GM11168 (cell line): ENCODE measurements around the gene FRS3.
"Not testable (repeated sequence)": the region's sequence is repeated elsewhere in the genome, so short reads cannot be mapped to it uniquely, and the experiment has no call there.

ENCODE experiments used
- in situ Hi-C: fragments of 300-500 bp; cut with MboI; formaldehyde crosslinking; loops from one replicate; pipeline ENCODE4 v1.12.0; 2022; ENCODE audit warnings: low sequenced_read_pairs; ENCODE audit not compliant: unreplicated experiment

The FRS3 gene

DNA sequence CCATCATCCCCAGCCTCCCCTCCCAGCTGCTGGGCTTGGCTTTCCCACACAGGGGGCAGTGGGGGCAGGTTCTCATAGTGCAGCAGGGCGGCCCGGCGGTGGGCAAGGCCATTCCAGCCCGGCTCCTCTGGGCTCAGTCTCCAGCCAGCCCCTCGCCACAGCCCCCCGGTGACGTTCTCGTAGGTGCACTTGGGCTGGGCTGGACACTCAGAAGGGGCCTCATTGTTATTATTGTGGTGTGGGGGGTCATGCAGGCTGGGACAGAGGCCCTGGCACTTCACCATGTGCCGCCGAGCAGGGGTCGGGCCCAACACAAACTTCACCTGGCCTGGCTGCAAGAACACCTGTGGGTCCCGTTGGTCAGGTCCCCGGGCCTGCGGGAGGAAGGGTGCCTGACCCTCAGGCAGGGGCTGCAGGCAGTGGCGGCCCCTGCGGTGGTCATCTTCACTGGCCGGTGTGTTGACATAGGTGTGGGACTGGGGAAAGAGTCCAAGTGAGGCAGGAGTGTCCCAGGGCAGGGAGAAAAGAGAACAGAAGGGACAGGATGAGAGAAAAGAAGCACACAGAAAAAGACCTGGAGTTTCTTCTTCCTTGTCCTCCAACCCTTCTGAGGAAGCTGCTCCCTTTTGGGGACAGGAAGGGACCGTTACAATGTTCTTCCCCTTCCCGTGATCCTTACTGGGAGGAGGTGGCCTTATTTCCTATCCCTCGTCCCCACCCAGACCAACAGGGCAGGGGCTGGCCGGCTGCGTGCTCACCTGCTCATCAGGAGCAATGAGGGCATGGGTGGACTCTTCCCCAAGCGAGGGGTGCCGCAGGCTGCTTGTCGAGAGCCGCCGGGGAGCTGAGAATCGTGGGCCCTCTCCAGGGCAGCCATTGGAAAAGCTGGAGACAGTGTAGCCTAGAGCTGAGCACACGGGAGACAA lies 8.4 kb downstream of the FRS3 start:
- in situ Hi-C loops, result no loop called here

DNA sequence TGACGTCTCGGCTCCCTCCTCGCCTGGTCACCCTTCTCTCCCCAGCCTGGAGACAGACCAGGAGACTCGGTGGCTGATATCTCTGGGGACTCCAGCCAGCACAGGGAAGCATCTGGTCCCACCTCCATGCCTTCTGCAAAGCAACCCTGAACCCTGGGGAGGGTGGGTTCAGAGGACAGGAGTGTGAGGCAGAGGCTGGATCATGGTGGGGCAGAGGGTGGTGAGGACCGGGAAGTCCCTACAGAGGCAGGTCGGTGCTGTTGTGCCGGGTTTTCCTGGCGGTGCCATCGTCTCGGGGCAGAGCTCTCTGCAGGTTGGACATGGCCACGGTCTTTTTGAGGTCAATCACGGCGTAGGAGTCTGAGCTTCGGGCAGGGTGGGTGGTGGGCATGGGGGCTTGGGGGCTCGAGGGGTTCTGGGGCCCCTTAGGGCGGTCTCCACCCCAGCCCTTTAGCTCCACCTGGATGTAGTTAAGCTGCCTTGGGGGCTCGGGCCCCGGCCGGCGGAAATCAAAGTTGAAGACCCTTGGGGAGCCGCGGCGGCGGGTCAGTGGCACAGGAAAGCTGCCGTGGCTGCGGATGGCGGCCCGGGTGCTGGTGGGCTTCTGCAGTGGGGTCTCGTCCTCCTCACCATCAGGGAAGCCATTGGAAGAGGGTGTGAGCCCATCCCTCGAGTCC lies 9.2 kb downstream of the FRS3 start:
- in situ Hi-C loops, result no loop called here

DNA sequence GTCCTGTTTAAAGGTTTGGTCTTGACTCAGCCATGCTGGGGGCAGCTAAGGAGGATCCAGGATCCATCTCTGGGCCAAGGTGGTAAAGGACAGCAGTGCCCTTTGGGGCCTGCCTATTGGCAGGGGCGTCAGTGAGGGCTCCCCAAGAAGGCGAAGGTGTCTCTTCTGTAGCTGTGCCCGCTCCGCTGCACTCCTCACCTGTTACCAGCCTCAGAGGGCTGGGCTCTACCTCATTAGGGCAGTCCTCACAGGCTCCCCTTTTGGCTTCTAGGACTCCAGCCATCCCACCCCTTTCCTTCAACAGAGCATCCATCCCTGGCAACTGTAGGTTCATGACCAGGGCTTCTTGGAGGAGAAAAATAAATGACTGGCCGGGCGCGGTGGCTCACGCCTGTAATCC lies 10.3 kb downstream of the FRS3 start:
- in situ Hi-C loops, result no loop called here

DNA sequence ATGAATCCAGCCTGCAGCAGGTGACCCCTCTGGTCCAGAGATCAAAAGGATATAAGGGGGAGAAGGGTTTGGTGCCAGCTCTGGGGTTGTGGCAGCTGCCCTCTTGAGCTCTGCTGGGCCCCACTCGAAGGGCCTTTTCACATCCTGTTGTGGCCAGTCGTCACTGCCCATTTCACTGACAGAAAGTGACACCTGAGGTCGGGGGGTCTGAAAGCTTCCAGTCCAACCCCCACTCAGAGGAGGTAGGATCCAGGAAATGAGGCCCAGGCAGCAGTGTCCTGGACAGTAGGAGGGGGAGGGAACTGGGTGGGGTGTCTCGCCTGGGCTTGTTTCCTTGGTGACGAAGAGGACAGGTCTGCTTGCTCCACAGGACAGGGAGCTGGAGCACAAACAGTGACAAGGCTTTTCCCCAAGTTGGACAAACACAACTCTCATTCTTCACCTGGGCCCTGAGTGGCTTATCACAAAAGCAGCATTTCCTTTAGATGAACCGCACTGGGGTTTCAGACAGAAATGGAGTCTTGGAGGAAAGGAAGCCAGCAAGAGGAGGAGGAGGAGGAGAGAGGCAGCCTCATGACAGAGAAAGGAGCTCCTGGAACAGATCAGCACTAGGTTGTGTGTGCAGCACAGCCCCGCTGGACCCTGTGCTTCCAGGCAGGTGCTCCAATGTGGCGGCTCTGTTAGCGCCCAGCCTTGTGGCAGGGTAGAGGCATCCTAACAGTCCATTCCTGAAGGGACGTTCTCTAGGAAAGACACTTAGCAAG lies 11.0 kb downstream of the FRS3 start:
- in situ Hi-C loops, result no loop called here

DNA sequence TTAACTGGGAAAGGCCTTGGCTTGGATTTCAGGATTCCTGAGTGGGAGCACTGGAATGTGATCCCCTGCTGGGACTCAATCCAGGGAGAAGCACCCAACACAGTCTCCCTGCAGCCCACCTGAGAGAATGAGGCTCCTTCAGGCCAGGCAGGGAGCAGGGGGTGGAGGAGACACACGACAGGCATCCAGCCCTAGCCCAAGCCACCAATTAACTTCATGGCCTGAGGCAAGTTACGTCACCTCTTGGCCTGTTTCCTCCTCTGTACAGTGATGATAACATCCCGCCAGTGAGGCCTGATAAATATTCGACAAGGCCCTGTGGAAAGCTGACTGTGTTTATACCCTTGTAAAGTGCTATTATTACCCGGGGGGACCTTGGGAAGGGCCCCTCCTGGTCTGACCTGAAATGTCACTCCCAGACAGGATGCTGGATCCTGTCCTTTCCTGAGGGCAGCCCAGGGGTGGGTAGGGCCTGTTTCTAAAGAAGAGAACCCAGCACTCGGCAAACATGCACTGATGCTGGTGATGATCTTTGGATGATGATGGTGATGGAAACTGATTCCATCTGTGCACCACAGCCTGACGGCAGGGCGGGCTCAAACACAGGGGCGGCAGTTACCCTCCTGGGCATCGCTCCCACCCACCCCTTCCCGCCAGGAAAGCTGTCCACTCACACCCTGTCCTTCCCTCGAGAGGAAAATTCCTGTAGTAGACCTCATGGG lies 12.4 kb downstream of the FRS3 start:
- in situ Hi-C loops, result no loop called here

DNA sequence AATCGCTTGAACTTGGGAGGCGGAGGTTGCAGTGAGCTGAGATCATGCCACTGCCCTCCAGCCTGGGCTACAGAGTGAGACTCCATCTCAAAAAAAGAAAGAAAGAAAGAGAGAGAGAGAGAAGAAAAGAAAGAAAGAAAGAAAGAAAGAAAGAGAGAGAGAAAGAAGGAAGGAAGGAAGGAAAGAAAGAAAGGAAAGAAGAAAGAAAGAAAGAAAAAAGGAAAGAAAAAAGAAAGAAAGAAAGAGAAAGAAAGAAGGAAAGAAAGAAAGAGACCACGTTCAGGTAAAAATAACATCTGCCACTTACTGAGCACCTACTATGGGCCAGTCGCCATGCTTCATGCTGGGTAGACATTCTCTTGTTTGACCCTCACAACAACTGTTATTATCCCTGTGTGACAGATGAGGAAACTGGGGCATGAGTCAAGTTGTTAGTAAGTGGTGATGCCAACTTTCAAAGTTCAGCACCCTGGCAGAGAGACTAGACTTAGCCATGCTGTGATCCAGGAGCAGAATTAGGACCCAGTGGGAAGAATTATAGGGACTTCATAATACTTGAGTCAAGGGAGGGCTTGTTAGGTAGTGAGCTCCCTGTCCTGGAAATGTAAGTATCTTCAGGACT lies 13.5 kb downstream of the FRS3 start:
- in situ Hi-C loops, result not testable (repeated sequence)

DNA sequence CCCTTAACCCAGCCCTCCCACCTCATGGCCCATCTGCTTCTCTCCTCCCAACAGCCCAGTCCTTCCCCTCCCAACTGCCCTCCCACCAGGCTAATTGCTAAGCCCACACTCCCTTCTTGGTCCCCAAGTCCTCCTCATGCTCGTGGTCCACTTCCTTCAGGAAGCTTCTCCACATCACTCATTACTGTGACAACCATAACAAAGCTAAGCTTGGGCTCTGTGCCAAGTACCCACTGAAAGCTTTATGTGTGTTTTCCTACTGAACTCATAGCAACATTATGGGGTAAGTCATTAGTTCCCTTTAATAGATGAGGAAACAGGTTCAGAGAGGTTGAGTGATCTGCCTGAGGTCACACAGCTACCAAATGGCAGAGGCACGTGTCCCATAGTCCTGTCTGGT lies 16.2 kb downstream of the FRS3 start:
- in situ Hi-C loops, result no loop called here

DNA sequence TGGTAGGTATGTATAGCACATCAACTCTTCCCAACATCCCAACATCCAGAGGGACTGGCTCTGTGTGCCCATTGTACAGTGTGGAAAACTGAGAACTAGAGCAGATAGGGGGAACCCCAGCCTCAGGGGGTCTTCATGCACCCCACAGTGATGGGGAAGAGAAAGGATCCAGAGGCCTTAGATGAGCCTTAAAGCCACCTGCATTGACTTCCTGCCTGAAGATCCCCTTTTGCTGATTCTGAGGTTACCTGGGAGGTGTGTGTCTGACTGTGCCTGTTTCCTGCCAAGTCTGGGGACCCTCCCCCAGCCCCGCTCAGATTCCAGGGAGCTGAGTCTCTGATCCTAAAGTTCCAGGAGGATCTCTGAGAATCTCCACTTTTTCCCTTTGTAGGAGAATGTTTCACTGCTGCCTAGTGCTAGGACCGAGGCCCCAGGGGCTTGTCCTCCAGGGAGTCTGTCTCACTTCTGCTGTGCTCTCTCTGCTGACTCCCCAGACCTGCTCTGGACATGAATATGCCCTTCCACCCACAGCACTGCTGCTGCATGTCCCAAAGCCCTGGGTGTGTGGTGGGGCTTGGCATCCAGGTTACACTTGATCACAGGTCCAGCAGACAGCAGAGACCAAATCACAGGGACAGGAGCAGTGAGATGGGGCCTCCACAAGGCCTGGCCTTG lies 19.7 kb downstream of the FRS3 start:
- in situ Hi-C loops, result no loop called here

DNA sequence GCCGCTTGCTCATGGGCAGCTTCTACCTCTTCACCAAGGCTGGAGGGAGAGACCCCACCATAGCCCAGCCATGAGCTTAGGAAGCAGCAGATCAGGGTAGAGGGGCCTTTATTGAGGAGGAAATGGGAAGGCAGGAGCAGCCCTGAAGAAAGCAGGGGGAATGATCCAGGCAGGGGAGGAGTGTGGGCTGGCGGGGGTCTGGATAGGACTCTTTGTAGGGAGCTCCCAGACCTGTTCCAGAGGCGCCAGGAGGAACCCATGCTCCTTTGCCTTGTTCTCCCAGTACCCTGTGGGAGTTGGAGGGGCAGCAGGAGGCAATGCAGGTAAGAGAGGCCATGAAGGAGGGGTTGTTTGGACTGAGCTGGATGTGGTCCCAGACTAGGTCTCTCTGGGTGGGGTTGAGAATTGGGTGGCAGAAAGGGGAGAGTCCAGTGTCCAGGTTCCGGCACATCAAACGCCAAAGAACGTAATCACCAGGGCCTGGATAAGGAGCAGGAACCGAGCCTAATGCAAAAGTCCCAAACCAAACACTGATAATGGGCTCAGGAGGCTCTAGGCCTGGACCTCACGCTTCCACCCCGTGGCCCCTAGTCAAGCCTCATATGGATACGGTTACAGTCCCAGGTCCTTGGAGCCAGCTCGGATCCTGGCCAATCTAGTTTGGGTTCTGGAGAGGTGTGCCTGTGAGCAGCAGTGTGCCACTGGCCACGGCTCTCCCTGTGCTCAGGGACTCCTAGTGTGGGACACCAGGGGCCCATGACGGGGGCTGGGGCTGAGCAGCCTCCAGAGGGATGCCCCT lies 20.4 kb downstream of the FRS3 start:
- in situ Hi-C loops, result no loop called here

DNA sequence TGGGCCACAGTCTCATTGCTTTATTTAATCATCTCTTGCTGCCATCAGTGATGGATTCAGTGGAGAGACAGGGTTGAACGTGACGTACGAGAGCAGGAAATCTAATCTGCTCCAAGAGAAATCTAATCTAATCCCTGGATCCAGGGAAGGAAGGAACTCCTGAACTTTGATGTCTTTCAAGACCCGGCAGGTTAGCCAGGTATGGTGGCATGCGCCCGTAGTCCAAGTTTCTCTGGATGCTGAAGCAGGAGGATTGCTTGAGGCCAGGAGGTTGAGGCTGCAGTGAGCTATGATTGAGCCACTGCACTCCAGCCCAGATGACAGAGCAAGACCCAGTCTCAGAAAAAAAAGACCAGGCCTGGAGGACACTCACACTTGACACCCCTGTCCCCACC lies 21.1 kb downstream of the FRS3 start:
- in situ Hi-C loops, result no loop called here

DNA sequence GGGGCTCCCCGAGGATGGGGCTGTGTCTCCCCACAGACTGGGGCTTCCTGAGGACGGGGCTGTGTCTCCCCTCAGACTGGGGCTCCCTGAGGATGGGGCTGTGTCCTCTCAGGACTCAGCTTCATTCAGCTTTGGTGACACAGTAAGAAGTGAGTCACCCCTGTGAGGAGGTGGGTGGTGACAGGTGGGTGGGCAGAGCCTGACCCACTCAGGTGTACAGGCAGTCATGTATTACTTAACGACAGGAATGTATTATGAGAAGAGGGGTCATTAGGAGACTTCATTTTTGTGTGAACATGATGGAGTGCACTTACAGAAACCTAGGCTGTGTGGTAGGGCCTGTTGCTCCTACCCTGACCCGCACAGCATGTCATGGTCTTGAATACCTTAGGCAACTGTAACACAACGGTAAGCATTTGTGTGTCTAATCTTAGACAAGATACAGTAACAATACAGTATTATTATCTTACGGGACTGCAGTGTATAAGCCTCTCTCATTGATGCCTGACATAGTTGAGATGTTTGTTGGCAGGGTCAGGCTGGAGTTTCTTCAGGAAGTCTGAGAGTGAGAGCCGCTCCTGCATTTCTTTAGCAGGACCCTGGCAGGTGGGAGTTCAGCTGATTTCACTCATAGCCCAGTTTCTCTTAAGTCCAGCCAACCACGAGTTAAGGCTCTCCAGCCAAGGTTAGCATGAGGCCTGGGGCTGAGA lies 21.6 kb downstream of the FRS3 start:
- in situ Hi-C loops, result no loop called here

DNA sequence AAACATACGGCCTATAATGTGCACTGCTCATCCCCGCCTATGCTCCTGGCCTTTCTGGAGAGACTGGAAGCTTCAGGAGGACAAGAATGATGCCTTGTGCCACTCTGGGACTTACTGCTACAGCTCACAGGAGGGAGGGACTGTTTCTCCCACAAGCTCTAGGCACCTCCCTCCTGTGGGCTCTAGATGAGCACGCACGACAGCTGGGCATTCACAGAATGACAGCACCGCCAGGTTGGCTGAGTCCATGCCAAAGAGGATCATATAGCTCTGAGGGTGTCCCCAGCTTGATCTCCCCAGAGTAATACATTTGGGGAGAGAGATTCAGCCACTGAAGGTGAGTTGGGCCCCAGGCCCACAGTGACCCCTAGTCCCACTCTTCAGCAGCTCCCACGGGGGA lies 22.4 kb downstream of the FRS3 start:
- in situ Hi-C loops, result no loop called here

DNA sequence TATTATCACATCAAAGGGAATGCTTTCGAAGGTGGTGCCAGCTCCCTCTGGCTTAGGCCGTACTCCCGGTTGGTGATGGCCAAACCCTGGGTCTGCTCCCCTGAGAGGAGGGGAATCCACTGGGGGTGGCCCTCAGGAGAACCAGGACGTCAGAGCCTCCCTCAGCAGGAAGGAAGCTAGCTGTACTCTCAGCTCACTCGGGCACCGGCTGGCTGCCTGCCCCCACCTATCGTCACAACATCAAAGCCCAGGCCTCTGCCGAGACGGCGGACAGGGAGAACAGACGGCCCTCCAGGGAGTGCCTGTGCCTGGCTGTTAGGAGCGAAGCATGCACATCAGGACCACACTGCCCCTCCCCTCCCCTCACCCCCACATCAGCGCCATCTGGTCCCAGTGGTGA lies 23.3 kb downstream of the FRS3 start:
- in situ Hi-C loops, result no loop called here

DNA sequence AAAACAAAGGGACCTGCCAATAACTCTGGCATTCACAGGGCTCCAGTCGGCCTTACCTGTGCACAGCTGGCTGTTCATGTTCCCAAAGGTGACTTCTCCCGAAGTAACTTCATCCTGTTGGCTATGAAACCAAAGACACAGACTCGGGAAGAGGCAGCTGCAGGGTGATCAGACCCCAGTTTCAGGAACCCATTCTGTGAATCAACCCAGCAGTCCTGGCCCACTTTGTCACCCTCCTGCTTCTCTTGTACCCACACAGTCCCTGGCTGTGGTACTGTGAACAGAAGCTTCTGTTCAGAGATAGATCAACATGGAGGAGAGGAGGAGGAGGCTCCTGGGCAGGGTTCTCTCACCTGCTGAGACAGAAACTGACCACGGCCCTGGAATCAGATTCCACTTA lies 23.8 kb downstream of the FRS3 start:
- in situ Hi-C loops, result no loop called here

DNA sequence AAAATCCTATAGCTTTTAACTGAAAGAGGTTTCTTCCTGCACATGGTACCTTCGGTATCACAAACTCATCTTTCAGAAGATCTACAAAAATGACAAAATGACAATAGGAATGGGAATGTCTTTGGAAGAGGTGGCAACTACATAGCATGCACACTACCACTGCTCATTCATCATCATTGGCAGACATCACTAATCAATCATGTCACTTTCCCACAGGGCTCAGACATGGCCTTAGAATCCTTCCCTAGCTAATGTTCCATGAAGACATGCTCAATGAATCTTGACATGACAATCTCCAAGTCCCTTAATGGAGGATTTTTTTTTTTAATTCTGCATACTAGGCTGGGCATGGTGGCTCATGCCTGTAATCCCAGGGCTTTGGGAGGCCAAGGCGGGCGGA lies 29.3 kb downstream of the FRS3 start:
- in situ Hi-C loops, result no loop called here

DNA sequence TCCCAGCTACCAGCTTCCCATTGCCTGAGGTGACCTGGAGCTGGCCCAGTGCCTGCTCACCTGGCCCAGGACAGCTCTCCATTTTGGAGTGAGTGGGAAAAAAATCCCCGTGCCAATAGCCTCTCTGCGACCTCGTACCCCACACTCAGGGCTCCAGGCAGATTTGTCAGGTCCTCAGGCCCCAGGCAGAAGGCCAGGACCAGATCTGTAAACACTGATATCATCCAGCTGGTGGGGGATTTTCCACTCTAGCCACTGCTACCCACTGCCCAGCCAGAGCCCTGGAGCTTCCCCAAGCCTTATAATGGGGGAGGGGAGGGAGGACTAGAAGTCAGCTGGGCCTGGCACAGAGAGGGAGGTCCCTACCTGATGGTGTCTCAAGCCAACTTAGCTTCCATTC lies 31.2 kb downstream of the FRS3 start:
- in situ Hi-C loops, result no loop called here

DNA sequence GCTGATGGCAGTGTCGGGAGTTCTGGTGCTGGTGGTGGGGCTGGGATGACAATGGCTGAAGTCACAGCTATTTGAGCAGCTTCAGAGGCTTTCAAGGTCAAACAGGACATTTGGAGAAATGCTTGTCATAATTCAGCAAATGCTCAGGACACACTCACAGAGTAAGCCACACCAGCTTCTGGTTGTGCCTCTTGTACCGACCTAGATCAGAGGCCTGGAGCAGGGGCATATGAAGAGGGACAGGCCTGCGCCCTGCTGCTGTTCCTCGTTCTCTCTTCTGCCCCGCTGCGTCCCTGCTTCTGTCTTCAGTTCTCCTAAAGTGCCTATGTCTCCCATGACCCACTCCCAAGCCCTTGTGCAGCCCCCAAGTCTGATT lies 31.6 kb downstream of the FRS3 start:
- in situ Hi-C loops, result no loop called here
